HG02571 (cell line): Measurements from ENCODE around the gene RGS17.

Experiments
- ATAC-seq: cut with Tn5 transposase; IDR thresholded peaks from one replicate; pipeline ENCODE4 v1.9.1; 2021; ENCODE audit warnings: mild to moderate bottlenecking, moderate library complexity; ENCODE audit not compliant: unreplicated experiment

Gene RGS17

DNA sequence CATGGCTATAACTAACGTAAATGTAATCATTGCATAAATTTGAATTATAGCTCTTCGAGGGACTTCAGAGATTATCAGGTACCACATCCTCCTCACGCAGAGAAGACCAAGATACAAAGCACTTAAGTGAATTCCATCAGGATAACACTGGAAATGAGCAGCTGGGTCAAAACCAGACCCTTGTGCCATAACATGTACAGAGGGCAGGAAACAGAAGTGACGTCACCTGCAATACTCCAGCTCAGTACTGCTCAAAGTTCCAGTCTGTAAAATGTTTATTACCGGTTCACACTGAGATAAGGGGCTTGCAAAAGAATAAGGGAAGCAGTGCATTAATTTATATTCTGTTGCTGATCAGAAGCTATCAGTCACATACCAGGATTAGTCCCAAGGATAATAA, 45.8 kb downstream of the RGS17 start:
- no peak for ATAC-seq

DNA sequence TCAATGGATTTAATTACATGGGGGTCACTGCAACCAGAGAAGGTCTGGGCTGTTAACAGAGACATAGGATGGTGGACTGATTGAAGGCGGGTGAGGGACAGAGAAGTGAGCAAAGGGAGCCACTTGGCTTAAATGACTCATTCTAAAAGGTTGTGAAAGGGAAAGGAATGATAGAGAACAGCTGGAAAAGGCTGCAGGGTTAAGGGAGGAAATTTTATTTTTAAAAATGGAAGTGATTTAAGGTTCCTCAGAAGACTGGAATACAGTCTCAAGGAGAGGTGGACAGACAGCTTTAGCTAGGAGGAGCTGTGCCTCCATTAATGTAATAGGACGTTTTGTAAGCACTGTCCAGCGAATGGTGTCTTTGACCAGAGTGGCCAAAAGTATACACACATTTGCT, 46.7 kb downstream of the RGS17 start:
- ATAC-seq = no peak

DNA sequence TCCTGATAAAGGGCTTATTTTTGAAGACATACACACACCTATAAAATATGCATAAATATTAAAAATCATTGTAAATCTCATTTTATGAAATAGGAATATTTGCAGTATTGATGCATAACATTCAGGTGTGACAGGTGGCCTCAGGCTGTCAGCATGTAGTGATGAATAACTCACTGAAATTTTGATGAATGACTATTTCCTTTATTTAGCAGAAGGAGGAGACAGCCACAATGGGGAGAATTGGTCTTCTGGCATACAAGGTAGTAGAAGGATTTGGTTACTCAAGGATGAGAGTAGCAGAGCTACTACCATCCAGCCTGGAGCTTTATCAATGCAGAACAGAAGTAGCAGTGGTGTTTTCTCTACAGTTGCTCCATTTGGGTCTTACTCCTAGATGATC, 47.2 kb downstream of the RGS17 start:
- no peak for ATAC-seq

DNA sequence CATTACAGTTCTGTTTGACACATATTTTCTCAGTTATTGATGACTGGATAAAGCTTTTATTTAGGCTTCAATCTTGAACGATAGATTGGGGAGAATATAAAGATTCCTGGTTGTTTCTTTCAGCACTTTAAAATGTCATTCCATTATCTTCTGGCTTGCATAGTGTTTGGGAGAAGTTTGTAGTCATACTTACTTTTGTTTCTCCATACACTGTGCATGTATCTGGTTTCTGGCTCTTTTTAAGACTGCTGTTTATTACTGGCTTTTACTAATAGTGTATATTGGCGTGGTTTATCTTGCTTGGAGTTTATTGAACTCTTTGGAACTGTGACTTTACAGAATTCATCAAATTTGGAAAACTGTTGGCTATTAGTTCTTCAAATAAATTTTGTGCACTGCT, 49.2 kb downstream of the RGS17 start:
- no peak for ATAC-seq

DNA sequence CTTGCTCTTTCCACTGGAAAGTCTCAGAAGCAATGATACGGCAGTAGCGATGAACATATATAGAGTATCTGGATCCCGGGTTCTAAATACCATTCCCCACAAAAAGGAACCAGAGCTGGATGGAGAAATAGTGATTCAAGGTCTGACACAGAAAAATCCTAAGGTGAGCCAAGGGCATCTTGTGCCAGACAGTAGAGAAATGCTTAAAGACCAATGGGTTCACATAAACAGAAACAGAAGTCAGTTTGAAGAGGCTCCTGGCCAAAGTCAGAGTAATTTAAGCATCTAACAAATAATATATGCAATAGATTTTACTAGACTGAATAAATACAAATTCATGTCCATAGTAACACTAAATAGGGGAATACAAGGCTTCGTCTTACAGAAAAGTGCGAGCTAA, 54.7 kb downstream of the RGS17 start:
- no peak for ATAC-seq

DNA sequence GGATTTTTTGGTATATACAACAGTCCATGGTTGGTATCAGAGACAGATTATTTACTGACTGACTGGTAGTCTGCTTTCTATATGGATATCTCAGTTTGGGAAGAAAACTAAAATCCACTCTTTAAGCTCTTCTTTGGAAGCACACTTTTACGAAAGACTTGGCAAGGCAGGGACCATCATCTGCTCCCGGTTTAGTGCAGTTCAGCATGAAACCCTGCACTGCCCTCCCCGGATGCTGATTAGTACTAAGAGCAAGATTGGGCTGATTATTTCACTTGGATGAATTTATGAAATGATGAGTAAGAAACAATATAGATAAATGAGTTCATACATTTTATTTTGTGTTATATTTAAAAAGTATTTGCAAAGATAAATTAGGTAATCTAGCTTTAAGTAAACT, 56.3 kb downstream of the RGS17 start:
- no peak for ATAC-seq

DNA sequence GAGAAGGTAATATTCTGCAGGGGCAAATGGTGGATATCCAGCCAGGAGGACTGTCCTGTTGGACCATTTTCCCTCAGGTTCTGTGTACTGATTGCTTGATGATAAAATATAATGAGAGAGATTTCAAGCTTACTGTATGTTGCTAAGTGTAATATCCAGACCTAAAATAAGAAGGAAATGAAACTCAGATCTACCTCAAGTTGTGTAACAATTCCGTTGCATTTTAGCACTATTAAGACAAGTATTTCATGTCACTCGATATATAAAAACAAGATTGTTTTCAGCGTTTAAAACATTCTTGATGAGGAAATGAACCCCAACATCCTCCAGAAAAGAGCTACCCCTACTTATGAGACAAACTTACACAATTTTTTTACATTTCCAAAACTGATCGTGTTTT, 57.2 kb downstream of the RGS17 start:
- no peak for ATAC-seq

DNA sequence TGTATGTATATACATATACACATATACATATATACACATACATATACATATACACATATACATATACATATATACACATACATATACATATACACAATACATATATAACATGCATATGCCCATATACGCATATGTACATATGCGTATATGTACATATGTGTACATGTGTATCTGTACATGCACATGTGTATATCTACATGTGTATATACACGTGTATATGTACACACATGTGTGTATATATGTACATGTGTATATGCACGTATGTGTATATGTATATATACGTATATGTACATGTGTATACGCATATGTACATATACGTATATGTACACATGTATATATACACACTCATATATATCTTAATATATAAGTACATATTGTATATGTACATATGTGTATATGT, 60.3 kb downstream of the RGS17 start:
- ATAC-seq = no peak

DNA sequence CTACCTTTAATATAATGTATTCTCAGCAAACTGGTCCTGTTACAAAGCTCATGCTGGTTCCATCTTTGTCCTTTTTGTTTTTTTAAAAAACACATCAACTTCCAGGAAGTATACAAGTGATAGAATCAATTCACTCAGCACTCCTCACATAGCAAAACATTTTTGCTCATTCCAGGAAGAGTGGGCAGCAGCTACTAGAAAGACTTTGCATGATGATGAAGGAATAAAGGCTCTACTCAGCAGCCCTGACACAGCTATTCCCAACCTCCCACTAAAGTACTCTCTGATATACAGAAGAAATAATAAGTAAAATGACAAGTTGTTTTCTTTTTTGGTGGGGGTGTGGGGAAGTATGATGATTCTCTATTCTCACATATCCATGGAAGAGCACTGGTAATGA, 61.2 kb downstream of the RGS17 start:
- no peak for ATAC-seq

DNA sequence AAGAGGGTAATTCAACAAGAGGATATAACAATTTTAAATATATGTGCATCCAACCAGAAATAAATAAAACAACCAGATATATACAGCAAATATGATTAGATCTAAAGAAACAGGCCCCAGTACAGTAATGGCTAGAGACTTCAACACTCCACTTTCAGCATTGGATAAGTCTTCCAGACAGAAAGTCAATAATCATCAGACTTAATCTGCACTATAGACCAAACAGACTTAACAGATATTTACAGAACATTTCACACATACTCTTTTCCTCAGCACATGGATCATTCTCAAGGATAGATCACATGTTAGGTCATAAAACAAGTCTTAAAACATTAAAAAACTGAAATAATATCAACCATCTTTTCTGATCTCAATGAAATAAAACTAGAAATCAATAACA, 65.9 kb downstream of the RGS17 start:
- no peak for ATAC-seq

DNA sequence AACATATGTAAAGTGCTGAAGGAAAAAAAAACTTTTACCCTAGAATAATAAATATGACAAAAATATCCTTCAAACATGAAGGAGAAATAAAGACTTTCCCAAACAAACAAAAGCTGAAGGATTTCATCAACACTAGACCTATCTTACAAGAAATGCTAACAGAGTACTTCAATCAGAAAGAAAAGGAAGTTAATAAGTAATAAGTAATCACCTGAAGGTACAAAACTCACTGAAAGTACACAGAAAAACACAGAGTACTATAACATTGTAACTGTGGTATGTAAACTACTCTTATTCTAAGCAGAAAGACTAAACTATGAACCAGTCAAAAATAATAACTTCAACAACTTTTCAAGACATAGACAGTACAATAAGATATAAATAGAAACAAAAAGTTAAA, 67.1 kb downstream of the RGS17 start:
- no peak for ATAC-seq

DNA sequence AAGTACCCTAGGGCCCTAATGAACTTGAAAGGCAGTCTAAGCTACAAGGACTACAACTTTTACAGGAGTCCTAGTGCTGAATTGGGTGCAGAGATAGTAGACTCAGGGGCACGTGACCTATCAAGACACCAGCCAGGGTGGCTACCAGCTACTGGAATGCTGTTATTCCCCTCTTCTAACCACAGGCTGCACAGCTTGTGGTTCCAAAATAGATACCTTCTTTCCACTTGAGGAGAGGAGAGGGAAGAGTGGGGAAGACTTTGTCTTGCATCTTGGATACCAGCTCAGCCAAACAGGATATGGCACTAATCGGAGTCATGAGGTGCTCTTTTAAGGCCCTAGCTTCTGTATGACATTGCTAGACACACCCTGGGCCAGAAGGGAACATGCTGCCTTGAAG, 68.6 kb downstream of the RGS17 start:
- ATAC-seq = no peak

DNA sequence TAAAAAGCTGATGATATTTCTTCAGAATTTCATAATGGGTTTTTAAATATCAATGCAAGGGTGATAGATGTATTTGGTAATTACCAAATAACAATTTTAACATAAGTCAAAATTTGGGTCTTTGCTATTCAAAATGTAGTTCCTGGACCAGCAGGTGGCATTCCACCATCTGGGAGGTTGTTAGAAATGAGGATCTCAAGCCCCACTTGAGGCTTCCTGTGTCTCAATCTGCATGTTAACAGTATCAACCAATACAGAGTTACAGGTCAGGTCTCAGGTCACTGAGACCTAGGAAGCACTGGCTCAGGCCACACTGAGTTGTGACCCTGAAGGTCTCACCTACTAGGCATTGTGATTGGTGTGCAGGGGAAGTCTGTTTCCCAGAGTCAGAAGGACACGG, 71.3 kb downstream of the RGS17 start:
- no peak for ATAC-seq

DNA sequence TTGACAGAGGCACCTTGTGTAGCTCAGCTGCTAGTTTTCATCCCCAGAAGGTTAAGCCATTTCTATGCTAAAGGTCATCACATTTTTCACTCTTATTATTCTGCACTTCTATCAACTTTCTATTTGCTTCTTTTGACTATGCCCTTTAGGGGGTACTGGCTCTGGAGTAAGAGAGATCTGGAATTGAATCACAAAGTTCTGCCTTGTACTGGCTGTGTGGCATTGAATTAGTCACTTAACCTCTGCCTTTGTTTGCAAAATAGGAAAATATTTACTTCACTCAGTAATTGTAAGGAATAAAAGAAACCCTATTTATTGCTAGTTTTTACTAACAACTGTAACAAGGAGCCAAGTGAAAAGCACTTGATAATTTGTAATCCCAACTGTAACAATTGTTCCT, 71.8 kb downstream of the RGS17 start:
- no peak for ATAC-seq

DNA sequence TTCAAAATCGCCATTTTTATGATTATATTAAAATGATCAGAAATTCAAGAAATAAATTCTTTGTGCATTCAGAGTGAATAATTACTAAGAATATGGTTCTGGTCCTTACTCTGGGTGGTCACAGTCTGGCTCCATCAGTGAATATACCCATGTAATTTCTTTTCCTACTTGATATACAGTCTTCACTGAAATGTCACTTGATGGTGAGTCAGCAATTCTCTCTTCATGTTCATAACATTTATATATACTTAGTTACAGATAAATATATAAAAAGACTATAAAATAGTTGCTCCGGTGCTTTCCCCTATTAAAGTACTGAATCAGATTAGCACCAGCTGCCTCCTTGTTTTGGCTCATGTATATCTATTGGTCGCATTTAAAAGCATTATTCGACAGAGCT, 72.2 kb downstream of the RGS17 start:
- ATAC-seq = no peak

DNA sequence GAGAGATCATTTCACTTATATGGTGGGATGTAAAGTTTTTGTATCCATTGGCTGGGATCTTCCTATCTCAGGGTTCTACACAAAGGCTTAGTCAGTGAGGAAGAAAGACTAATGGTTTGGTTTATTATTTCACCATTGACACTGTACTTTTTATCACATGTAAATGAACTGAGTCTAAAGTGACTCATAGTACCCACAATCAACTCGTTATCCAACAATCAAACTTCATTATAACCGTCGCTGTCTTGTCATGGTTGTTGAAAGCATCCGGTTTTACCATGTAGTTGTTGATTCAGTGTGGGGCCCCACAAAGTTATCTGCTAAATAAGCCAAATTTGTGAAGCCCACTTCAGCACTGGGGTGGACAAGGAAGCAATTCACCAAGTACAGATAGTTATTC, 72.8 kb downstream of the RGS17 start:
- ATAC-seq = no peak

DNA sequence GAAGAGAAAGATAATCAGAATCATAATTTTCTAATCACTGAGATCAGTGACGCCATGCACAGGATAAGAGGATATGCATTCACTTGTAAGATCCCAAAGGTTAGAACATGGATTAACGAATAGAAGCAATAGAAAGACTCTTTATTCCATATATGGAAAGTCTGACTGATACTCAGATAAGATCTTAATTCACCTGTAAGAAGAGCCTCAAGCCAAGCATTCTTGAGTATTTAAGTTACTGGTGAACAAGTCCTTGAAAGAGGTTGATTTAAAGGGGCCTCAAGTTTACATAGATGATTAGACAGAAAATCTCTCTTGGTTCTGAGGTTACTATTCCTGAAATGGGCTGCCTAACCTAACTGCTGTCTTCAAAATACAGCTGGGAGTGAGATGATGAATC, 74.8 kb downstream of the RGS17 start:
- ATAC-seq = no peak

DNA sequence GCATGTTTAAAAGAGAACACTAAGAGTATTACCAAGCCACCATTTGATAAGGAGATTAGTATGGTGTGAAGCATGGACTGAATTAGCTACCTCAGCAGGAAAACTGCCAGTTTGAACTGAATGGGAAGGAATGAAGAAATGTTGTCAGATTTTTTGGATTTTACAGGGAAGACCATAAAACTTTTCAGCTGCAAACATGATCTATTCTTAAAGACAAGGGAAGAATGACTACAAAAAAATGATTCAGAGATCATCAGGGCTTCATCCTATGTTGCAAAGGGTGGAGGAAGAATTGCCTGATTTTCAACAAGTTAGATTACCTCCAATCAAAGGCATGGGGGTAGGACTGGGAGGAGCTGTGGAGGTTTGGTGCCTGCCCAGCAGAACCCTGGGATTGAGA, 79.3 kb downstream of the RGS17 start:
- ATAC-seq = no peak

DNA sequence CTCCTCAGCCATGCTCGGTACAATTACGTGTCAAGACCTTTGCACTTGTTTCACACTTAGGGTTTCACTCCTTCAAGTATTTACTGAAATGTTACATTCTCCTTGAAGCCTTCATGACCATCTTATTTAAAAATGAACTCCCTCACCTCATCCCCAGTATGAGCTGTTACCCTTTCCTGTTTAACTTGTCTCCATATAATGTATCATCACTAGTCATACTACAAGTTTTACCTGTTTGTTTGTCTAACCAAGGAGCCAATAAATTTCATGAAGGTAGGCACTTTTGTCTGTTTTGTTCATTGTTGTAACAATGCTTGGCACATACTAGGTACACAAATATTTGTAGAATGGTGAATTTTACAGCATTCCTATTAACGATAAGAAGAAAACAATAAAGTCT, 82.5 kb downstream of the RGS17 start:
- no peak for ATAC-seq

DNA sequence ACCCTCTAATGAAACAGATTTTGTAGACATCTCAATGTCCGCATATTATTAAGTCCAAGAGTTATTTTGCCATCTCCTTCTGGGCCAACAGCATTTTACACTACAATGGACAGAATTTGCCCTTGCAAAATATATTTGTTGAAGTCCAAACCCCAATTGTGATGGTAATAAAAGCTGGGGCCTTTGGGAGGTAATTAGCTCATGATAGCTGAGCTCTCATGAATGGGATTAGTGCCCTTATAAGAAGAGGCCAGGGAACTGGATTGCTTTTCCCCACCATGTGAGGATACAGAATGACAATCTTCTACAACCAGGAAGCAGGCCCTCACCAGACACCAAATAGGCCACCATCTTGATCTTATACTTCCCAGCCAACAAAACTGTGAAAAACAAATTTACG, 83.7 kb downstream of the RGS17 start:
- no peak for ATAC-seq

DNA sequence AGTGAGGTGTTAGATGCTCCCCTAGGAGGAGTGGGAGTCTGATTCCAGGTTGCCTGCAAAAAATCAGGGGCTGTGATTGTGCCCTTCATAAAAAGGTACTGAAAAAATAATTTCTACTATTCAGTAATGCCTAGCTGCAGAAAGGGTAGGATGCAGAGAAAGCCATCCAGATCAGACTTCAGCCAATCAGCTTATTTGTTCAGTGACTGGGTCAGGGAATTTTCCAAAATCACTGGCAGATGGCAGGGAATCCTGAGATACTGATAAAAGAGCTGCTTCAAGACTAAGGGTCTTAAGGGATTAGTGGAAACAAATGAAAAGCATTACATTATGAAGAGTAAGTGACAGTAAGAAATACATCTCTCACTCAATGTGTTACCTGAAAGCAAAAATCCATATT, 85.8 kb downstream of the RGS17 start:
- ATAC-seq = no peak

DNA sequence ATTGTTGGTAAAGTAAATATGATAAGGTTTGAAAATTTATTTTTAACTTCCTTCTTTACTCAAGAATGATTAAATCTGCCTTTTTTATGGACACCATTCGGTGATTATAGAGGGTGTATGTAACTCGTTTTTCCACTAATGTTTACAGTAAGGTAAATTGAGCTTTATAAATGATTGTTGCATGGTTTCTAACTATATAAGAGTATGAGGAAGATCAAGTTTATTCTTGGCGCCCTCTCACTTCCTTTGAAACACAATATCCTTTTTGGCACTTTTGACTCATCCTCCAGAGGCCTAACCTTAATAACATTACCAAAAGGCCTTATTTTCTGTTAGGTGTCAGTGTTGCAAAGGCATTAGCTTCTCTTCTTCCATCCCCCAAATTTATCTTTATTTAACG, 86.8 kb downstream of the RGS17 start:
- no peak for ATAC-seq

DNA sequence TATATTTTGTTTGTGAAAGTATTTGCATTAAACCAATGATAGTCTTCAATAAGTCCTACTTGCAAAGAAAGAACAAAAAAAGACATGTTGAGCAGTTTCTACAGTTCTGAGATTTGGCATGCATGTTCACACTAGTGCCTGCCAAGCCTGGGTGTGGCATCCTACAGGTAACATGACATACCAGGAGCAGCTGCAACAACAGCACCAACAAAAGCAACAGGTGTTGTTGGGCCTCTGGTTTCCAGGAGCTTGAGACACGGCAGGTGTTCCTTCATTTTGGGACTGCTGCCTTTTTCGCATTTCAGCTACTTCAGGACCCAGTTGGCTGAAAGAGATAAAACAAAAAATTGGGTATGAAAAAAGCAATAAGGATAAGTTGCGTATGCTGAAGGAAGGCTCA, 87.4 kb downstream of the RGS17 start:
- no peak for ATAC-seq

DNA sequence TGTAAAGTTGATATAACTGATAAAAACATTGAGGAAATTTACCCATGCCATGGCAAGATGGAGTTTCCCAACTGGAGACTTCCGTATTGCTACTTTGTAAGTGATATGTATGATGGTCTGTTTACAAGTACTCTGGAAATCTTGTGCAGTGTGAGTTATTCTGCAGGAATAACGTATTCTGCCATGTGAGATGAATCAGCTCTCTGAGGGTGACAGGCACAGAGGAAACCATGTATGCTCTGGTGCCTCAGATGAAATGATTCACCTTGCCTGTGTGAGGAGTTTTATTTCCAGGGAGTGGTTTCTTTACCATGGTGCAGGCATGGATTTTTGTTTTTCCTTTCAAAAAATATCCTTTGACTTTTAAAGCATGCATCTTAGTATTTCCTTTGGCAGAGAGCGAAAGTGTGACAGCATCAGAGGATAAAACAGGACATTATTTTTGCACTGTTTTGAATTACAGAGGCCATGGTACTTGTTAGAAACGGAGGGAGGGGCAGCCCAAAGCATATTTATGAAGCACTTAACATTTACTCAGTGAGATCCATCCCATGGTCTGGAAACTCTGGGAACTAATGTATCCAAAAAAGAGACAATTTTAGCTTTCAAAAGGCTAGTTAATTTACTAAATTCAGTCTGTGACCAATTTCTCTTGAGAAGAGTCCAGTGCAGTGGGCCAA, 92.6 kb downstream of the RGS17 start:
- no peak for ATAC-seq
